NK-92 (cell line): ENCODE measurements around the gene TNS3.

ENCODE experiments used
- DNase-seq: peaks from one replicate; lab custom pipeline; 2025; ENCODE audit not compliant: unreplicated experiment; lab: John Stamatoyannopoulos, UW

The TNS3 gene

GRCh38 chr7:47389923-47390630 lies 191.8 kb downstream of the TNS3 start:
- DNase-seq: no peak

- DNase-seq: no peak
Measured at GRCh38 chr7:47389171-47389922, 192.6 kb downstream of the TNS3 start.

DNA sequence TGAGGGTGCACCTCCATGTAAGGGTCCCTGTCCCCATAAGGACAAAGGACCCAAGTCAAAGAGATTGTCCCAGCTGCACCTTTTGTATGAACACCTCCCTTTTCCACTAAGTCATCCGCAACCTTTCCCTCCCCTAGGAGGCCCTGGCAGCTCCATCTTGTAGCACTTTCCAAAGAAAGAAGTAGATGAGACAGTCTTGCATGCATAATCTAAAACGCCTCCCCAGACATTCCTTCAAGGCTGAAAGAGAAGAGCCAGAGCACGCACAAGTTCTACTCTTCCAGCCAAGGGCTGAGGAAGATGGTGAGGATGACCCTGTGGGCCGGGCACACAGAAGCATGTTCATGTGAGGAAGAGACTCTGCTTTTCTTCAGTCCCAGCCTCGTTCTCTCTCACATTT lies 194.4 kb downstream of the TNS3 start:
- DNase-seq: no peak

GRCh38 chr7:47386273-47386835 lies 195.6 kb downstream of the TNS3 start:
- no peak for DNase-seq

- DNase-seq: no peak
Measured at GRCh38 chr7:47385536-47386125, 196.3 kb downstream of the TNS3 start.

DNA sequence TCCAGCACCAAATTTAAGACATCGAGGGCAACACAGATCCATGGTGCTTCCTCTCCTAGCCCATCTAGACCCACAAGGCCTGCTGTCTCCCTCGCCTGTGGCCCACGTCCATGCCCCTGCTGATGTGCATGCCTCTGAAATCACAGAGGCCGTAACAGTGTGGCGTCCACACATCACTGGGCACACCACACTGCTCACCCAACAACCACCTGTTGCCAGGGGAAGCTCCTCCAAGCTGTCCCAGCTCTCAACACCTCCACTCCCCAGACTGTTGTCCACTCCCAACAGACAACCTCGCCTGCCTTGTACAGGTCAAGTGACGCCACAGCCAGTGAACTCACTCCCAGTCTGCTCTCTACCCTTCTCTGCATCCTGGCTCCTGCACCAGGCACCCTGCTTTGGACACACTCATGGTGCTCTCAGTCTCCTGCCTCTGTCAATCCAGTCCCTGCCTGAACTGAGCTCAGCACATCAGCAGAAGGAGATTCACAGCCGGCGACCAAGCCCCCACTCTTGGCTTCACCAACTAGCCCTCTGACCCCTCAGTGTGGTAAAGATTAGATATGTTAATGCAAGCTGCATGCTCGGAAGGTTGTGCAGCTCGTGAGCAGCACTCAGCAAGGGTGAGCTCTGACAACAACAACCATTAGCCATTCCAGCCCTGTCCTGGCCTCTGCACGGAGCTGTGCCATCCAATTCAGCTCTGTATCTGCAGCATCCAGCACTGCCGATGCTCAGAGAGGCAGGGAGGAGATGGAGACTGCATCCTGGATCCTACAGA lies 197.0 kb downstream of the TNS3 start:
- no peak for DNase-seq

GRCh38 chr7:47383696-47384445 lies 198.0 kb downstream of the TNS3 start:
- DNase-seq: no peak

- no peak for DNase-seq
Measured at GRCh38 chr7:47383072-47383471, 198.8 kb downstream of the TNS3 start.

DNA sequence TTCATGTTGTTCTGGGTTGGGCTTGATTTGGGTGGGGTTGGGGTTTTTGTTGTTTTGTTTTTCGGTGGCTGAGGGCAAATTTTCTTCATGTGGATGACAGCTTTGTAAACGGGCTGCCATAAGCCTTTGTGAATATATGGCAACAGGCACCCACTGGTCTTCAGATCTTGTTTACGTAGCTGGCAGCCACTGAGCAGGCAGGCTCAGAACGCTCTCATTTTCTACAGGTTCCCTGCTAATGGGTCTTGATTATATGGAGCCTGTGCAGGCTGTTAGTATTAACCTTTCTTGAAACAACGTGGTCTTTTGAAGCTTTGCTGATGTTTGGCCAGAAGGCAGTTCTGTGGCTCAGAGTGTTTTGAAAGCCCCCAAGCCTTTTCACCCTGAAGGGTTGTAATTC lies 199.7 kb downstream of the TNS3 start:
- DNase-seq: no peak

- DNase-seq: no peak
Measured at GRCh38 chr7:47381134-47381495, 200.8 kb downstream of the TNS3 start.

- no peak for DNase-seq
Measured at GRCh38 chr7:47380325-47381133, 201.4 kb downstream of the TNS3 start.

DNA sequence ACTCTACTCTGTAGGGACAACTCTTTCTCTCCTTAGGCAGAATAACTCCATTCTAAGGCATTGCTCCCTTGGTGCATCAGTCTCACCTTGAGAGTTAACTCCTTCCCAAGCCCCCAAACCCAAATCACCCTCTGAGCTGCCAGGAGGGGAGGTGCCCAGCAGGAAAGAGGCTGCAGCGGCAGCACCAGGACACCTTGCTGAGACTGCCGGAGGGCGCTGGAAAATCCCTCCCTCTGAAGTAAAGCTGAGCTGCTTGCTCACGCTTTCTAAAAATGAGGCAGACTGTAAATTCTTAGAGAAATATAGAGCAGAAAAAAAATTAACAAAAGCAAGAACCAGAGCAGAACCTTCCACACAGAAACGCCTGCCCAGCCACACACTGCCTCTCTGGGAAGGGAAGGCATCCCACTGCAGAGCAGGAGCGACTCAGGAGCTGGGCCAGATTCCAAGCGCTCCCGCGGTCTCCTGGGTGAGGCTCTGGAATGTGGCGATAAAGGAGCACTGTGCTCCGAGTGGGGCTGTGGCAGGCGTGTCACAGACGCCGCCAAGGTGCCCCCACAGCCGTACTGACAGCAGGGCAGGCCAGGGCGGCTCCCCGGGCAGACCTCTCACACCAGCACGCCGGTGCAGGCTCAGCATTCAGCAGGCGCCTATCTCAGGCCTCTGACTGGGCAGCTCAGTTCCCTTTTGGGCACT lies 202.1 kb downstream of the TNS3 start:
- DNase-seq: no peak

DNA sequence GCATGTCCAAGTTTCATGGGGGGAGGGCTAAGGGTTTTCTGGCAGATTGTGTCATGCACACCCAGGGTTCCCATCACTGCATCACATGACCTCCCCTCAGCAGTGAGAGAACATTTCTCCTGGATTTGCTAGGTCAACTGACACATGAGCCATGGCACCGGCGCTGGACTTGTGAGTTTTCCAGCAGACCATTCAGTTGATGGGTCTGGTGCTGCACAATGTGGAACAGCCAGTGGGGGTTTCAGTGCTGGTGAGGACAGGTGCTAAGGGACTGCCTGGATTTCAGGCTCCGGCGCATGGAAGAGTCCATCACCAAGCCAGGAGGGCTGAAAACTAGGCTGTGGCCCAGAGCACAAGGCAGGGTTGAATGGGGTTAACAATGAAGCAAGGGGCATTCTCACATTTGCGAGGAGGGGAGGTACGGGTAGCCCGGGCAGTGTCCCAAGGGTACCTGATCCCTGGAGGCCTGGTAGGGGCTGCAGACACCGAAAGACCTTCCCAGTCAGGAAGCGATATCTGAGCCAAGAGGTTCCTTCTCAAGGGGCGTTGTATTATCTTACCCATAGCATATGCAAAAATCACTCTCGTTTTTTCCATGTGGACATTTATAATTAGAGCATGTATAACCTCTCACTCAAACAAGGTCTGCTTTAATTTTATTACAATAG lies 203.0 kb downstream of the TNS3 start:
- DNase-seq: no peak

DNA sequence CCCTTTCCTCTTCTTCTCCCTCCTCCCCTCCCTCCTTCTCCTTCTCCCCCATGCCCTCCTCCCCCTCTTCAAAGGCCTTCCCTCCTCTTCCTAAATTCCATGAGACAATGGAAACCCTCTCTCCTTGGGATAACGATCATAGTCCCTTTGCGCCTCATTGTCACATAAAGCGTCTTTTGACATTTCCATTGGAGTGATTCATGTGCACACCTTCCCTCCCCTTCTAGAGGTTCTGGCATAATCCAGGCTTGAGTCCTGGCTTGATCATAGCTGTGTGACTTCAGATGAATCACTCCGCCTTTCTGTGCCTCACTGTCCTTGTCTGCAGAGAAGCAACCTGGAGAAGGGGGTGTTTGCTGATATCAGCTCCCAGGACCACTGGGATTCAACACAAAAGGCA lies 204.2 kb downstream of the TNS3 start:
- no peak for DNase-seq

DNA sequence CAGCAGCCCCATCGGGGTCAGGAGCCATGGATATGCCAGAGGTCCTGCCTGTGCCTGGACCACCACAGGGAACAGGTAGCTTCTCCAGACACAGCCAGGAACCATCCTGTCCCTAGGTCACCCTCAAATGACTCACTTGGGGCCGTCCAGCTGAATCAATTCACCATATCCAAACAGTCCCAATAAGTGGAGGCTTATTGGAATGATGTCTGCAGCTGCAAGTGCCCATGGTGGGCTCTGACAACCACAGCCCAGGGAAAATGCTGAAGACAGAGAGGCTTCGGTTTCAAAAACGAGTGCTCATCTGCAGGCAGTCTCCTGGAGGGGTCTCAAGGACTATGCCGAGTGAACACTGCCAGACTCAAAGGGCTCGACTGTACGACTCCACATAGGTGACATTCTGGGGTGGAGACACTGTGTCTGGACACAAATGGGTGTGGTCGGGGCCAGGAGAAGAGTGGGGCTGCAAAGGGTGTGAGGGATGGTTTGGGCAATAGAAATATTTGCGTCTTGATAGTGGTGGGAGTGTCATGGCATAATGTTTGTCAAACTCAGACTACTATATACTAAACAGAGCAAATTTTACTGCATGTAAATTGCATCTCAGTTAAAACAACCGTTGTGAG lies 204.8 kb downstream of the TNS3 start:
- no peak for DNase-seq

GRCh38 chr7:47375121-47375938 lies 206.6 kb downstream of the TNS3 start:
- DNase-seq: no peak

GRCh38 chr7:47374538-47374937 lies 207.4 kb downstream of the TNS3 start:
- DNase-seq: no peak
